CD4-positive, CD25-positive, alpha-beta regulatory T cell (primary cell): ENCODE data around the gene B3GNT4. TPM values are rescaled to one million over a fixed set of nuclear protein-coding genes. Genes with fewer than 3 reads are reported as not detected.

Experiments used
- ATAC-seq, 2 donors: fragments of 150-1000 bp; cut with Tn5 transposase; one replicate each; pipeline ENCODE4 v1.10.0; 2021; ENCODE audit warnings: low read depth in 2 of 2, moderate number of reproducible peaks in 2 of 2, moderate library complexity in 1 of 2
- DNase-seq, 3 donors: peaks; one replicate each; pipeline versions ENCODE4 v3.0.0 to v3.0.0-alpha.2; 2012 to 2022; ENCODE audit warnings: mixed read lengths in 1 of 3
- H3K27ac ChIP-seq: one replicate; pipeline ENCODE4 v1.7.0; 2013; ENCODE audit warnings: mild to moderate bottlenecking, low read length; ENCODE audit not compliant: insufficient read depth, poor library complexity, severe bottlenecking
- H3K27me3 ChIP-seq: one replicate; pipeline ENCODE4 v1.7.0; 2013; ENCODE audit warnings: low read length; ENCODE audit not compliant: control insufficient read depth, insufficient read depth
- H3K36me3 ChIP-seq: one replicate; pipeline ENCODE4 v1.7.0; 2013; ENCODE audit warnings: mild to moderate bottlenecking, low read length, moderate library complexity; ENCODE audit not compliant: control insufficient read depth, insufficient read depth
- H3K4me1 ChIP-seq: 2 replicates; pipeline ENCODE4 v1.7.0; 2013; ENCODE audit warnings: mild to moderate bottlenecking, low read length; ENCODE audit not compliant: insufficient read depth, control insufficient read depth, poor library complexity, severe bottlenecking
- H3K4me3 ChIP-seq: one replicate; pipeline ENCODE4 v1.7.0; 2013; ENCODE audit warnings: low read depth, mild to moderate bottlenecking, low read length, moderate library complexity
- H3K9me3 ChIP-seq, 2 experiments: 1 replicate in 1 of 2; 2 replicates in 1 of 2; pipeline ENCODE4 v1.7.0; 2013; ENCODE audit warnings: low read length in 2 of 2, mild to moderate bottlenecking in 1 of 2, moderate library complexity in 1 of 2; ENCODE audit not compliant: control insufficient read depth in 2 of 2
- H3K27ac Mint-ChIP-seq, 3 donors: one replicate each; pipeline ENCODE4 v1.8.0; 2020 to 2022; ENCODE audit warnings: mild to moderate bottlenecking in 3 of 3, mixed read lengths in 3 of 3, moderate library complexity in 2 of 3
- H3K27me3 Mint-ChIP-seq: one replicate; pipeline ENCODE4 v1.8.0; 2022; ENCODE audit warnings: mild to moderate bottlenecking, mixed read lengths
- H3K36me3 Mint-ChIP-seq: one replicate; pipeline ENCODE4 v1.8.0; 2020; ENCODE audit warnings: mixed read lengths
- H3K4me1 Mint-ChIP-seq, 4 donors: one replicate each; pipeline ENCODE4 v1.8.0; 2020 to 2022; ENCODE audit warnings: mixed read lengths in 4 of 4, mild to moderate bottlenecking in 1 of 4
- H3K4me3 Mint-ChIP-seq, 4 donors: one replicate each; pipeline ENCODE4 v1.8.0; 2020 to 2022; ENCODE audit warnings: mild to moderate bottlenecking in 4 of 4, mixed read lengths in 4 of 4, moderate library complexity in 3 of 4
- H3K9me3 Mint-ChIP-seq, 7 donors: one replicate each; pipeline ENCODE4 v1.8.0; 2020 to 2022; ENCODE audit warnings: mixed read lengths in 7 of 7, mild to moderate bottlenecking in 3 of 7, moderate library complexity in 2 of 7
- polyA plus RNA-seq, 4 donors: library from polyadenylated mRNA; unstranded; fragments of 300-500 nt; fragmentation: Illumina TruSeq; gene quantifications; one replicate each; pipeline ENCODE4 v1.2.3, GENCODE V29; 2021
- total RNA-seq: library from RNA; stranded (reverse); gene quantifications from one replicate; pipeline ENCODE4 v1.2.3, GENCODE V29; 2022

The B3GNT4 gene
- total RNA-seq (not detected), polyA plus RNA-seq (under 1 TPM; 0.10 to 0.27 (median 0.17) TPM)

- peaks cover 8% of the 10 kb centered on the region for H3K36me3 Mint-ChIP-seq
- peaks cover 0 to 2% (median 0%) of the 10 kb centered on the region in 7 donors for H3K9me3 Mint-ChIP-seq
- Histone ChIP-seq H3K27me3 (peaks cover 5% of the 10 kb centered on the region), H3K36me3 (peaks cover 13% of the 10 kb centered on the region), H3K27ac (no peak within 1 kb of the TSS), H3K9me3 (no peaks in the 10 kb centered on the region), H3K4me1 (peaks cover 13% of the 10 kb centered on the region), H3K4me3 (peak within 1 kb of the TSS; percentile 53)
- ATAC-seq (peak; percentile 56 to 57), DNase-seq (peak; percentile 48 to 65 (median 59))
- H3K4me3 Mint-ChIP-seq = peak within 1 kb of the TSS; percentile 81 to 88 (median 84)
- peaks cover 39% of the 10 kb centered on the region for H3K27me3 Mint-ChIP-seq
- no peak within 1 kb of the TSS for H3K27ac Mint-ChIP-seq
- peaks cover 0 to 17% (median 6%) of the 10 kb centered on the region in 4 donors for H3K4me1 Mint-ChIP-seq
Observed at GRCh38 chr12:122203301-122204166, at the start of gene B3GNT4. Gene B3GNT4 (plus strand): TSS chr12:122203709. CDS start chr12:122204619, 910 bp downstream.

- Histone ChIP-seq H3K27ac (no peak overlapping the region), H3K27me3 (no peaks in the 10 kb centered on the region), H3K4me1 (no peaks in the 10 kb centered on the region), H3K9me3 (no peaks in the 10 kb centered on the region), H3K36me3 (no peaks in the 10 kb centered on the region), H3K4me3 (no peak overlapping the region)
- Mint-ChIP-seq H3K4me3 (no peak overlapping the region), H3K27me3 (no peaks in the 10 kb centered on the region), H3K27ac (peak overlapping the region in 2 of 3 donors; percentile 6 to 50), H3K4me1 (no peaks in the 10 kb centered on the region), H3K9me3 (peaks cover 0 to 1% (median 0%) of the 10 kb centered on the region in 7 donors), H3K36me3 (no peaks in the 10 kb centered on the region)
- ATAC-seq = no peak
- no peak for DNase-seq
Observed at GRCh38 chr12:122155705-122156104, 47.8 kb upstream of the B3GNT4 start.

- DNase-seq = no peak
- Mint-ChIP-seq H3K9me3 (peaks cover 0 to 1% (median 0%) of the 10 kb centered on the region in 7 donors), H3K27me3 (peaks cover 11% of the 10 kb centered on the region), H3K4me1 (peaks cover 0 to 5% (median 3%) of the 10 kb centered on the region in 4 donors), H3K27ac (no peak overlapping the region), H3K36me3 (no peaks in the 10 kb centered on the region), H3K4me3 (no peak overlapping the region)
- no peak for ATAC-seq
- Histone ChIP-seq H3K36me3 (no peaks in the 10 kb centered on the region), H3K9me3 (no peaks in the 10 kb centered on the region), H3K4me1 (no peaks in the 10 kb centered on the region), H3K27ac (no peak overlapping the region), H3K27me3 (no peaks in the 10 kb centered on the region), H3K4me3 (no peak overlapping the region)
Observed at GRCh38 chr12:122158700-122159285, 44.7 kb upstream of the B3GNT4 start.

GRCh38 chr12:122159882-122160281 lies 43.6 kb upstream of the B3GNT4 start:
- H3K27me3 ChIP-seq = no peaks in the 10 kb centered on the region
- ATAC-seq (no peak), DNase-seq (no peak)
- H3K9me3 ChIP-seq = no peaks in the 10 kb centered on the region
- no peak overlapping the region for H3K4me3 Mint-ChIP-seq
- no peak overlapping the region for H3K27ac Mint-ChIP-seq
- H3K27me3 Mint-ChIP-seq = peaks cover 11% of the 10 kb centered on the region
- H3K4me1 Mint-ChIP-seq = peaks cover 0 to 5% (median 3%) of the 10 kb centered on the region in 4 donors
- H3K4me1 ChIP-seq = no peaks in the 10 kb centered on the region
- H3K36me3 ChIP-seq = no peaks in the 10 kb centered on the region
- no peaks in the 10 kb centered on the region for H3K36me3 Mint-ChIP-seq
- peaks cover 0 to 1% (median 0%) of the 10 kb centered on the region in 7 donors for H3K9me3 Mint-ChIP-seq
- no peak overlapping the region for H3K4me3 ChIP-seq
- no peak overlapping the region for H3K27ac ChIP-seq

- H3K27me3 ChIP-seq = no peaks in the 10 kb centered on the region
- no peak overlapping the region for H3K4me3 ChIP-seq
- ATAC-seq (no peak), DNase-seq (no peak)
- Mint-ChIP-seq H3K27ac (no peak overlapping the region), H3K9me3 (peaks cover 0 to 1% (median 0%) of the 10 kb centered on the region in 7 donors), H3K27me3 (peaks cover 11% of the 10 kb centered on the region), H3K36me3 (no peaks in the 10 kb centered on the region), H3K4me3 (no peak overlapping the region), H3K4me1 (peaks cover 0 to 5% (median 3%) of the 10 kb centered on the region in 4 donors)
- H3K36me3 ChIP-seq = no peaks in the 10 kb centered on the region
- H3K9me3 ChIP-seq = no peaks in the 10 kb centered on the region
- no peaks in the 10 kb centered on the region for H3K4me1 ChIP-seq
- no peak overlapping the region for H3K27ac ChIP-seq
Observed at GRCh38 chr12:122160761-122161160, 42.7 kb upstream of the B3GNT4 start.

- H3K36me3 Mint-ChIP-seq = no peaks in the 10 kb centered on the region
- peaks cover 11% of the 10 kb centered on the region for H3K27me3 Mint-ChIP-seq
- H3K27ac ChIP-seq = no peak overlapping the region
- ATAC-seq (no peak), DNase-seq (peak in 1 of 3 donors; percentile 13)
- H3K4me3 ChIP-seq = no peak overlapping the region
- H3K27me3 ChIP-seq = no peaks in the 10 kb centered on the region
- H3K4me1 ChIP-seq = peaks cover 2% of the 10 kb centered on the region
- peaks cover 0 to 5% (median 3%) of the 10 kb centered on the region in 4 donors for H3K4me1 Mint-ChIP-seq
- peak overlapping the region in 1 of 3 donors; percentile 14 for H3K27ac Mint-ChIP-seq
- H3K9me3 Mint-ChIP-seq = peaks cover 0 to 1% (median 0%) of the 10 kb centered on the region in 7 donors
- no peaks in the 10 kb centered on the region for H3K9me3 ChIP-seq
- H3K36me3 ChIP-seq = no peaks in the 10 kb centered on the region
- H3K4me3 Mint-ChIP-seq = no peak overlapping the region
Observed at GRCh38 chr12:122161682-122162081, 41.8 kb upstream of the B3GNT4 start.

GRCh38 chr12:122162976-122163375 lies 40.5 kb upstream of the B3GNT4 start:
- Histone ChIP-seq H3K4me1 (peaks cover 3% of the 10 kb centered on the region), H3K4me3 (no peak overlapping the region), H3K9me3 (no peaks in the 10 kb centered on the region), H3K27ac (no peak overlapping the region), H3K36me3 (no peaks in the 10 kb centered on the region), H3K27me3 (no peaks in the 10 kb centered on the region)
- H3K27me3 Mint-ChIP-seq = peaks cover 17% of the 10 kb centered on the region
- no peaks in the 10 kb centered on the region for H3K36me3 Mint-ChIP-seq
- peaks cover 0 to 7% (median 4%) of the 10 kb centered on the region in 4 donors for H3K4me1 Mint-ChIP-seq
- H3K4me3 Mint-ChIP-seq = peak overlapping the region in 1 of 4 donors; percentile 10
- DNase-seq (no peak), ATAC-seq (no peak)
- H3K27ac Mint-ChIP-seq = no peak overlapping the region
- peaks cover 0 to 1% (median 0%) of the 10 kb centered on the region in 7 donors for H3K9me3 Mint-ChIP-seq
